HG03159 (cell line): ENCODE measurements around the gene AGXT2.
"Not testable (repeated sequence)": the region's sequence is repeated elsewhere in the genome, so short reads cannot be mapped to it uniquely, and the experiment has no call there.

ENCODE experiments used
- ATAC-seq: cut with Tn5 transposase; IDR thresholded peaks from one replicate; pipeline ENCODE4 v1.9.1; 2021; ENCODE audit warnings: mild to moderate bottlenecking, moderate library complexity; ENCODE audit not compliant: unreplicated experiment

The AGXT2 gene

DNA sequence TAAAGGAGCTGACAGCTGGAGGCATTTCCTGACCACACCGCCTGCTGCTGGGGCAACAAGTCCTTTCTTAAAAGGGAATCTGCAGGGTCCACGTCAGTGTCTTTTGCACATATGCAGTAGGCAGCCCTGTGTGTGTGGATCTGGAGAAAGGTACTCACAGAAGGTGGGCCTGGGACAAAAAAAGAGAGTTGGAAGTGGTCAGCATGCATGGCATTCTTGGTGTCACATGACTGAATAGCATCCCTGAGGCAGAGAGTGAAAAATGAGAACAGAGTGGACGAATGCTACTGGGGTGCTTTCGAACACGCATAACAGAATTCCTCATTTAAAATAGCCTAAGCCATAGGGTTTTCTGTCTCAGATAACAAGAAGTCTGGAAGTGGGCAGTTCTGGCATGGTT lies 71.4 kb downstream of the AGXT2 start:
- no peak for ATAC-seq

GRCh38 chr5:34971655-34972054 lies 76.1 kb downstream of the AGXT2 start:
- ATAC-seq = not testable (repeated sequence)

- ATAC-seq = no peak
These were observed 77.2 kb downstream of the AGXT2 start for GRCh38 chr5:34970552-34970951.

- no peak for ATAC-seq
These were observed 79.5 kb downstream of the AGXT2 start for GRCh38 chr5:34968258-34968657.

DNA sequence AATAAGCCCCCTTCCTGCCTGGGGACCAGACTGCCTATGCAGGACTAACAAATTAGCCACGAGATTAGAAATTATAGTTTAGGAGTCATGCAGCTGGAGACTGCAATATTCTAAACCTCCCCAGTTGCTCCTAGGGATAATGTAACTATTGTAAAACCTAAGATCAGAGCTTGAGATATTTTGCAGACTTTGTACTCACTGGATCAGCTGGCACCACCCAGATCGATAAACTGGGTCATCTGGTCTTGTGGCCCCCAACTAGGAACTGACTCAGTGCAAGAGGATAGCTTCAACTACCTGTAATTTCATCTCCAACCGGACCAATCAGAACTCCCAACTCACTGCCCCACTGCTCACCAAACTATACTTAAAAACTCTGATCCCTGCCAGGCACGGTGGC lies 80.2 kb downstream of the AGXT2 start:
- ATAC-seq = no peak

DNA sequence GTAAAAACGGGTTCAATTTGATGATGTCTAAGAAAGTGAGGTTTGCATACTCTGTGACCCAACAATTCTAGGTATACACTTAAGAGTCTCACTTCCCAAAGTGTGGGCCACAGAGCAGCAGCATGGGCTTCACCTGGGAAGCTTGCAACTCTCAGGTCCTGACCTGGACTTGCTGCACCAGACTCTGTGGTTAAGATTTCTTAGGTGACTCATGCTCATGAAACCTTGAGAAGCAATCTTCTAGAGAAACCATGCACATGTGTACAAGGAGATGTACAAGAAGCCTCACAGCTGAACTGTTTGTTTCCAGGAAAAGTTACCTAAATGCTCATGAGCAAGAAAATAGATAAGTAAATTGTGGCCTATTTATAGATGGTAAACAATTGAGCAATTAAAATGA lies 88.4 kb downstream of the AGXT2 start:
- peak; percentile 91 for ATAC-seq

DNA sequence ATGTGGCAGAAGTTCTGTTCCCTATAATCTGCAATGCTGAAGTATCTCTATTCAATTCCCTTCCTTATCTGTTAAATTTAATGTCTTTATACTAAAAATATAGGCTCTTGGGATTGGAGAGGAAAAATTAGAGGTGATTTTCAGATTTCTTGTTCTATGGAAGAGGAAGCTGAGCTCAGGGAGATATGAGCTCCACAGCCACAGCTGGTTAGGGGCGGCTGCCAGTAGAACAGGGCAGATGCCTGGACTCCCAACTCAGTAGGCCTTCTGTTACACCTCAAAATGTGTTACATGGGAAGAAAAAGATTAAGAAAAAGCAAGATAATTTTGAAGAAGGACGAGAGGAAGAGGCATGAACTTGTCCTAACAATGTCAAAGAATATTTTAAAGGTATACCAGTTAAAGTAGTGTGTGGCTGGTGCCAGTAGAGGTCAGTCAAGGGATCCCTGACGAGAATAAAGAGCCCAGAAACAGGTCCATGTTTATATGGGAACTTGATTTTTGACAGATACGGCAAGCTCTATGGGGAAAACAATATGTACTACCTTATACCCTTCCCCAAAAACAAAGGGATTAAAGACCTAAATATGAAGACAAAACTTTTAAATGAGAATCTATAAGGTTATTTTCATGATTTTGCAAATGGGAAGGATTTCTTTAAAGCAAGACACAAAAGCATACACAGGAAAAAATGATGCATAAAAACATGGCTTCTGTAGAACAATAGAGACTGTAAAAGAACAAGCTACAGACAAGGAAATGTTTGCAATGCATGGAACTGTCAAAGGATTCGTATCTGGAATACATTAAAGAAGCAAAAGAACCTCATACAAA lies 89.7 kb downstream of the AGXT2 start:
- ATAC-seq = no peak

DNA sequence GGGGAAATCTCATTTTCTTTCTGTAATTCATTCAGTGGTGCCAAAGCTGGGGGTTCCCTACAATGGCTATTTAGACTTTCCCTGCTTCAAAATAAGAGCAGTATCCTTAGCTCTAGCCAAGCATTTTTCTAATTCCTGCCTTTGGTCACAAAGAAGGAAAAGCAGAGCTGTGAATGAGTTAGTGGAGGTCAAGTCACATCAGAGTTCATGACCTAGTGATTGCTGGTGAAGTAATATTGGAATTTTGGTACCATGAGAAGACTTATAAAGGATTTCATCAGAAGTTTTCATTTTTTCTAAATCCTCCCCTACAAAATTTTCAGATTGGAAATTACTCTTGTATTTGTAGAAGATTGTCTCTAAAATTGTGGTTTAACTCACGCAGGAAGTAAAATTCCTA lies 90.4 kb downstream of the AGXT2 start:
- ATAC-seq = no peak
